Medulla oblongata (tissue), 1 donor: ENCODE results near the gene NEK4.

ENCODE experiments used
- DNase-seq: peaks from one replicate; pipeline ENCODE4 v3.0.0-alpha.2; 2015; ENCODE audit errors: extremely low spot score

NEK4 gene

DNA sequence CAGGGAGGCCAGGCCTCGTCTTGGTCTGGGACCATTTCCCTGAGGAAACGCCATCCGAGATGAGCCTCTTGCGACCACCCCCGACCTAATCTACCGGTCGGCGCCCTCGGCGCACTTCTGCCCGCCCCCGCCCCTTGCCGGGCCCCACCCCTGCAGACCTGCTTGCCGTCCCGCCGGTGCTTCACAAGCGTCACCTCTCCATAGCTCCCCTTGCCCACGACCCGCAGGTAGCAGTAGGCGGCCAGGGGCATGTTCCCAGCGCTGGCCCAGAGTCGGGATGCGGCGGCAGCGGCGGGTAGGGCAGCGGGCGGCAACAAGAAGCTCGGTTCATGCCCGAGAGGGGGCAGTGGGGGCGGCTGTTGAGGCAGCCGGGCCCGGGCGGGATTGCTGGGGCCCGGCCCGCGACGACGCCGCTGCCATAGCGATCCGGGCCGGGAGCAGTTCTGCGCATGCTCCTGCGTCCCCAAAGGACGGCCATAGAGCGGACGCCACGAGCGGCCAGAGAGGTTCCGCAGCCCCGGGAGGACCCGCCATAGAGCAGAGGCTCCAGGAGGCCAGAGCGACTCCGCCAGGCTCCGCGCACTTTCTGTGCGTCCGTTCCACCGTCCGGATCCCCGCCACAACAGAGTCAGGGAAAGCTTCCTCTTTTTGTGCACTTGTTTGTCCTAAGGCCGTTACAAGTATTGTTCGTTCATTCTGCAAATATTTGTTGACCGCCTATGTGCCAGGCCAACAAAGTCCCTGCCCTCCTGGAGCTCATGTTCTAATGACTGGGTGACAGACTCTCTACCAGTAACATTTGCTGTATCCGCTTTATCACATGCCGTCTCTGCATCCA lies at the start of gene NEK4:
NEK4 (minus strand) TSS at position 445 of the 838 bp plus-strand sequence; CDS start at position 251, 194 bp downstream.
- DNase-seq: peak; percentile 94

- no peak for DNase-seq
These were observed 49.2 kb upstream of the NEK4 start for GRCh38 chr3:52819936-52820335.

DNA sequence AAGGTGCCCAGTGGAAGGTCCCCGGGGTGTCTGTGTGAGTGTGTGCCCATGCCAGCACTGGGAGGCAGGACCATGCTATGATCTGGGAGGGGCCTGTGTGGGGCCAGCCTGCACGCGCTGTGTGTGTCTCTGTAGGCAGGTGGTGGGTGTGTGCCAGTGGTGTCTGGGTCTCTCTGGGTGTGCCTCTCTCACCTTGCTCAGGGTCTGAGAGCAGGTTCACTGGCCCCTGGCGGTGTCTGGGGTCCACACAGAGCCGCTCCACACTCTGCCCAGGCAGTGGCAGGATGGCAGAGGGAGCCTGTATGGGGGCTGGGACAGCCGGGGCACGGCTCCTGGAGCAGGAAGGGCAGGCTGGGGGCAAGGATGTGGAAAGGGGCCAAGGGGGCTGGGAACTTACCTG lies 47.1 kb upstream of the NEK4 start:
- no peak for DNase-seq

DNA sequence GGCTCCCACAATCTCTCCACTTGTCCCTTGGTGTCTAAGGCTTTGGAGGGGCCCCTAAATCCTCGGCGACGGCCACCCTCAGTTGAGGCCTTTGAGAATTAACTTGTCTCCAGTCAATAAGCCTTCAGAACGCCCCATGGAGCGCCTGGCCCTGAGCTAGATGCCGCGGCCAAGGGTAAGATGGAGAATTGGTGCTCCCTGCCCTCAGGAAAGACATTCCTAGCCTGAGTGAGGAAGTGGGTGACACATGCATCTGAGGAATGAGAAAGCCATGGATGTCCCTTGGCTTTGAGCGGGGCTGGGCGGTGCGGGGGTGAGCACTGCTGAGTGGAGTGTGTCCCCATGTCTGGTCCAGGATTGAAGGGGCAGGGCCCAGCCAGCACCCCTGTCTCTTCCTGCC lies 46.5 kb upstream of the NEK4 start:
- no peak for DNase-seq

DNA sequence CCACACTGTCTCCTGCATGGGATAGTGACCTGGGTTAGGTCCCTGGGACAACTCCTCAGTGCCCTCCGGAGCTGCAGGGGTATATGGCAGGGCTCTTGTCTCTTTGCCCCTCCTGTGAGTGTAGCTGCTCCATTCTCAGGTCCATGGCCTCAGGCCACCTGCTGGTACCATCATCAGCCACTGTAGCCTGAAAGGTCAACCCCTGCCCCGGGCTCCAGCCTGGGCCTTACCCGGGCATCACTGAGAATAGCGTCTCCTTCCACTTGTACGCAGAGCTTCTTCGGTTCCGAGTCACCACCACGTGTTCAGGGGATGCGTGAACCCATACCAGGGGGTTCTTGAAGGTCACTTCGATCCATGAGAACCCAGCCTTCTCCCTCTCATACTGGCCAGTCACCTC lies 45.9 kb upstream of the NEK4 start:
- no peak for DNase-seq

DNA sequence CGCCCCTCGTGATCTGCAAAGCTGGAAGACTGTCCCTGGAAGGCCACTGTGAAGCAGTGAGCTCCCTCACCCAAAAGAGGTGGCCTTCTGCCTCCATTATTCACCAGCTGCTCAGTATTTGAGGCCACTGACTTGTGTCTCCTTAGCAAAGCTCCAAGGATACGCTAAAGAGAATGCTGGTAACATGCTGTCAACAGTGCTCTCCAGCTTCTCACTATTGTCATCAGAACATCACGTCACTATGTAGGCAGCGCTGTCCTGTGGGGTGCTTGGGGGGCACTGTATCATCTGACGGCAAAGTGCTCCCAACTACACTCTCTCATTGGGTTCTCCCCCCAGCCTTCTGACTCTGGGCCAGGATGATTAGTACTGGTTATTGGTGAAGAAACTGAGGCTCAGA lies 45.5 kb upstream of the NEK4 start:
- no peak for DNase-seq

- no peak for DNase-seq
These were observed 43.1 kb upstream of the NEK4 start for GRCh38 chr3:52813810-52814209.

- no peak for DNase-seq
These were observed 40.8 kb upstream of the NEK4 start for GRCh38 chr3:52811452-52812011.

DNA sequence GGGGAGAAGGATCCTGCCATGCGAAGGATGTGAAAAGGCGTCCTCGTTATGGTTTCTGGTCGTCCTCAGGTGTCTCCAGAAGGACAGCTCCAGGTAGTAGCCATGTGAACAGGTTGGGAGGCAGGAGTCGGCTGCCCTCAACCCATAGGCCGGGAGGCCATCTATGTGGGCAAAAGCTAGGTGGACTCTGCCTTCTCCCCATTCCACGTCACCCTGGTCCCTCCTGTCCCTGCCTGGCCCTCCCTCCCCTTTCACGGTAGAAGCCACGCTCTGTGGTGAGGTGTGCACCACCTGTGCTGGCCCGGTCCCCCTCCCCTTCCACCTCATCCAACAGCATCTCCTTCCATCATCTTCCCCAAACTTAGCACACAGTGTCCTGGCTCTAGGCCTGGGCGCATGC lies 40.2 kb upstream of the NEK4 start:
- DNase-seq: no peak

DNA sequence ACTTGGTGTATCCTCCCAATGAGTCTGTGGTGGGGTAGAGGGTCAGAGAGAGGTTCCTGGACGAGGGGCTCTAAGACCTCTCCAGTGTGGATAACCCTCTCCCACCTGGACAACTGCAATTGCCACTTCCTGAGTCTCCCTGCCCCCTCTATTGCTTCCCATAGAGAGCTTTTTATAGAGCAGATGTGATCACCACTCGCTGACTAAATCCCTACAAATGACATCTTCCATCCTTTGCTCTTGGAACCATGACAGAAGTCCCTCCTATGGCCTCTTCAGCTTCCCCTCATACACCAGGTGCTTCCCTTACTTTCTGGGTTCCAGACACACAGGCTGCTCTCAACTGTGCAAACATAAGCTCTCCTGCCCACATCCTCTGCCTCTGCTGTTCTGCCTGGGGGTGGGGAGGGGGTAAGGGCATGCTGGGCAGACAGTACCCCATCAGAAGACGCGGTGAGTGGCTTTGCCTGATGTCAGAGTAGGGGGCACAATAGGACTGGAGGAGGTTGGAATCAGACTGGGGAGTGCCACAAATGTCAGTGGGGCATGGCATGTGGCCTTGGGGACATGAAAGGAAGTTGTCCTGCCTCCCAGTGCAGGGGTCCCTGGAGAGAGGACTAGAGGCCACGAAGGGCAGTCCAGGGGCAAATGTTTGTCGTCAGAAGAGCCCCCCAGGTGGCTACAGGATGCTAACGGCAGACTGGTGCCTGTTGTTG lies 39.1 kb upstream of the NEK4 start:
- no peak for DNase-seq

GRCh38 chr3:52809149-52809548 lies 38.4 kb upstream of the NEK4 start:
- DNase-seq: no peak

DNA sequence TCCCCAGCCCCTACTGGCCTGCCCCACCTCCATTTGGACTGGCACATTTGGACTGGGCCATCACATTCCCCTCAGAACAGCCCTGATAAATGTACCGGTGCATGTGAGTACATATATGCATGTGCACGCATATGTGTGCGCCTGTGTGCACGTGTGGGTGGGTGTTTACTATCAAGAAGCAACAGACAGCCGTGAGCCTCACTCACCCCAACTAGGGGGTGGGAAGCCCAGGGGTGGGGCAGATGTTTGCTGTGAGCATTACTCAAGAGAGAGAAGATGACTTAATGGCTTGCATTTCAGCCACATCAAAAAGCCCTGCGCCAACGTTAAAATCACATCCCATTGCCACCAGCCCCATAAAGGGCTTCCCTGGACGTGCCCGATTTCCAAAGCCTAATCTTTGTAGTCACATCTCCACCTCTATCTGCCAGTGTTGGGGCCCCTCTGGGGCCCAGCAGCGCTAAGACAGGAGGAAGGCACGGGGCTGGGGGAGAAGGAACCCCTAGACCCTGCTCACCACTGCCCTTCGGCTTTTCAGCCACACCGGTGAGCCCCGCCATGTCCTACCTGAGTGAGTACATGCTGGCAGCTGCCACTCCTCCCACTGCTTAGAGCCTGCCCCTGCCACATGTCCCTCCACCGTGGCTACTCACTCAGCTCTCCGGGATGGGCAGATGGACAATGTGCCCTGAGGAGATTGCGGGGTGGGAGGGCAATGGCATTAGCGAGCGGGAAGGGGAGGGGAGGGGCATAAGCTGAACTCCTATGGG lies 34.7 kb upstream of the NEK4 start:
- DNase-seq: no peak

DNA sequence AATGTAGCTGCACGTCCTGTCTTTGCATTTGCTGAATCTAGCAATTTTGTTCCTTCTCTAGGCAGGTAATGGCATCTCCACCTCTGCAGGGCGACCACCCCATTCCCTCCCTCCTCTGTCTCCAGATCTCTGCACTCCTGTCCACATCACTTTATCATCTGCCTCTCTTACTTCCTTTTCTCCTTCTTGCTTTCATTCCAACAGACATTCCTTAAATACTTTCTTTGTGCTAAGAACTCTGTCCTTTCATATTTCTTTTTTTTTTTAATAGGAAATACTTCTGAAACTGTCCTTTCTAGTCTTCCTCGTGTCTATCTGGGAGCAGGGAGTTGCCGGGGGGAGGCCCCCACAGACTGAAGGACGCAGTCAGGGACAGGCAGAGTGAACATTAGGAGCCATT lies 31.1 kb upstream of the NEK4 start:
- no peak for DNase-seq

GRCh38 chr3:52800079-52800478 lies 29.3 kb upstream of the NEK4 start:
- no peak for DNase-seq

GRCh38 chr3:52798978-52799476 lies 28.3 kb upstream of the NEK4 start:
- DNase-seq: no peak

GRCh38 chr3:52798376-52798977 lies 27.7 kb upstream of the NEK4 start:
- no peak for DNase-seq

DNA sequence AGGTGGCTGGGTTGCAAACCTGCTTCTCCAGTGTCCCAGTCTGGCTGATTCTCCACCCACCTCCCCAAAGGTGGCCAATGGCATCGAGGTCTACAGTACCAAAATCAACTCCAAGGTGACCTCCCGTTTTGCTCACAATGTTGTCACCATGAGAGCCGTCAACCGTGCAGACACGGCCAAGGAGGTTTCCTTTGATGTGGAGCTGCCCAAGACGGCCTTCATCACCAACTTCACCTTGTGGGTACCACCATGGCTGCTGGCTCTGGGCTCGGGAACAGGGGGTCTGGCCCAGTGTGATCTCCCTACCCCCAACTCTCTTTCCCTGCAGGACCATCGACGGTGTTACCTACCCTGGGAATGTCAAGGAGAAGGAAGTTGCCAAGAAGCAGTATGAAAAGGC lies 25.7 kb upstream of the NEK4 start:
- DNase-seq: no peak

DNA sequence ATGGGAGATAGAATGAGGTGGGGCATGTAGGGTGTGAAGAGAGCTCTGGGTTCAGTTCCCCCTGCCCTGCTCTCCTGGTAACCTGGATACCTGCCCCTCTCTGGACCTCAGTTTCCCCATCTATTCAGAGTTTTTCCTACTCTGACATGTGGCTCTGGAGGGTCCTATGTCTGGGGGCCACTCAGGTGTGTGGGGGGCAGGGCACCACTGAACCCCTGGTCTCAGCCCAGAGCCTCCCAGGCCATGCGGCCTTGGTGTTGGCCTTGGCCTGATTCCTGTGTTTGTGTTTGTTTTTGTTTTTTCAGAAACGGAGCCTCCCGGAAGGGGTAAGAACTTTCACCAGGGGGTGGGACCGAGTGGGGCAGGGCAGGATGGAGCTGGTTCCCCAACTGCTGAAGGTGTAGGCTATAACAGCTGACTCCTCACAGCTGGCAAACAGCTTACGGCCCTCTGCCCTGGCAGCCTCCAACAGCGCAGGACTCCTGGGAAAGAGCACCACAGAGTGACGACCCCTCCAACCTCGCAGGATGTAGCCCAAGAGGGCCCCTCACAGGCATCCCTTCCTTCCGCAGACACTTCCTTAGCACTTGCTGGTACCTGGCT lies 24.7 kb upstream of the NEK4 start:
- DNase-seq: no peak

GRCh38 chr3:52794612-52795099 lies 23.9 kb upstream of the NEK4 start, which contains the start of gene ITIH3:
Gene ITIH3 (plus strand): TSS chr3:52794796. CDS start chr3:52794804, 8 bp downstream.
- DNase-seq: no peak

DNA sequence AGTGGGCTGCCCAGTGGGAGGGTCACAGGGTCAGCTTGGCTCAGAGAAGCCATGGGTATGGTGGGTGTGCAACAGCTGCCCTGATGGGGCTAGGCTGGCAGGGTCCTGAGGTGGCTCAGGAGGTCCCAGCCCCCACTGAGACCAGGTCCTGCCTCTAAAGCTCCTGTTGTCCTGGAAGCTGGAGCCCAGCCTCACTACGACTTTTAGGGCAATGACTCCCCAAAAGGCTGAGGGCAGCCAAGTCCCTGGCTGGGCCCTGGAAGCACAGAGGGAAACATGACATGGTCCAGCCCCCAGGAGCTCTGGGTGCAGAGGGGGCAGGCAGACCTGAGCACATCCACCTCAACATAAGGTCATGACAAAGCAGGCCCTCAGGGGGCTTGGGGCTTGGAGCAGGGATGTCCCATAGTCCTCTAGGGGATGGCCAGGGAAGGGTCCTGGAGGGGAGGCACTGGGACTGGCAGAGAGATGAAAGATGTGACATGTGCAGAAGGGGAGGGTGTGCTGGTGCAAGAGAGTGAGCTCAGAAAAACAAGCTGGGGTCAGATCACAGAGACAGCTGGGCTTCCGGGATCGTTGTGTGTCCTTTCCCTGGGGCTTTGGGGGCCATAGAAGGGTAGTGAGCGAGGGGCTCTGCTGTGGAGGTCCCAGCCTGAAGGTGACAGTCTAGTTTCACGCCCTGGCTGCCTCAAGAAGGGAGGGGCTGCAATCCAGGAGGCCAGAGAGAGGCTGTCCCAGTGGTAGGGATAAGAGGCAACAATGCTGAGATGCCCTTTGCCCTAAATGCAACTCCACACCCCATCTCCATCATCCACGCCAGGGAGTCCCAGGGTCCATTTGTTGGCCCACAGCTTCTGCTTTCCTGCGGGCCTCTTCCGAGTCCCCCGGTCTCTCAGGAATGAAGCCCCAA lies 23.2 kb upstream of the NEK4 start:
- DNase-seq: no peak
